Hepatocyte (in vitro differentiated cells): ENCODE measurements around the gene REST. TPM values are rescaled to one million over a fixed set of nuclear protein-coding genes. Genes with fewer than 3 reads are reported as not detected.
A peak's percentile ranks its signal among the peaks of the same experiment; 100 is the strongest.

Experiments used
- DNase-seq: peaks from one replicate; pipeline ENCODE4 v3.0.0-alpha.2; 2016; ENCODE audit warnings: low spot score
- H2AFZ ChIP-seq: fragments of 200-600 bp; sonication (generic); 2 replicates; pipeline ENCODE4 v1.6.0; 2016; ENCODE audit warnings: antibody characterized with exemption, mild to moderate bottlenecking
- H3K27ac ChIP-seq: fragments of 200-600 bp; sonication (generic); 2 replicates; pipeline ENCODE4 v1.5.1; 2016; ENCODE audit warnings: mild to moderate bottlenecking
- H3K27me3 ChIP-seq: fragments of 200-600 bp; sonication (generic); 2 replicates; pipeline ENCODE4 v1.6.1; 2016
- H3K36me3 ChIP-seq: fragments of 200-600 bp; sonication (generic); replicated peaks from 2 replicates; pipeline ENCODE4 v1.5.1; 2016; ENCODE audit warnings: low read depth; ENCODE audit not compliant: insufficient read depth
- H3K4me1 ChIP-seq: fragments of 200-600 bp; sonication (generic); 2 replicates; pipeline ENCODE4 v1.5.1; 2016; ENCODE audit warnings: mild to moderate bottlenecking, moderate library complexity; ENCODE audit not compliant: insufficient read depth
- H3K4me2 ChIP-seq: fragments of 200-600 bp; sonication (generic); 2 replicates; pipeline ENCODE4 v1.6.0; 2016
- H3K4me3 ChIP-seq: fragments of 200-600 bp; sonication (generic); 2 replicates; pipeline ENCODE4 v1.5.1; 2016; ENCODE audit warnings: mild to moderate bottlenecking
- H3K79me2 ChIP-seq: fragments of 200-600 bp; sonication (generic); 2 replicates; pipeline ENCODE4 v1.6.0; 2017; ENCODE audit warnings: mild to moderate bottlenecking
- H3K9me2 ChIP-seq: fragments of 200-600 bp; sonication (generic); replicated peaks from 2 replicates; pipeline ENCODE4 v1.6.0; 2017; ENCODE audit warnings: mild to moderate bottlenecking; ENCODE audit not compliant: insufficient read depth
- H3K9me3 ChIP-seq: fragments of 200-600 bp; sonication (generic); 2 replicates; pipeline ENCODE4 v1.5.1; 2016; ENCODE audit warnings: low read depth, mild to moderate bottlenecking
- H4K20me1 ChIP-seq: fragments of 200-600 bp; sonication (generic); 2 replicates; pipeline ENCODE4 v1.6.0; 2016; ENCODE audit warnings: mild to moderate bottlenecking; ENCODE audit not compliant: insufficient read depth, poor library complexity, severe bottlenecking
- EZH2 ChIP-seq: fragments of 200-600 bp; sonication (generic); IDR thresholded peaks from 2 replicates; pipeline ENCODE4 v1.6.1; 2016; ENCODE audit warnings: antibody characterized with exemption, mild to moderate bottlenecking, borderline replicate concordance
- EZH2phosphoT487 ChIP-seq: fragments of 200-600 bp; sonication (generic); IDR thresholded peaks from one replicate; pipeline ENCODE4 v1.6.1; 2018; ENCODE audit warnings: antibody characterized with exemption, mild to moderate bottlenecking, low read depth, moderate library complexity; ENCODE audit not compliant: unreplicated experiment, severe bottlenecking
- WGBS: methylation state at CpG from one replicate; pipeline ENCODE4 v1.1.6; 2016; ENCODE audit warnings: low lambda C conversion rate; ENCODE audit errors: missing lambda C conversion rate; 5-methylcytosine and 5-hydroxymethylcytosine counted together
- polyA plus RNA-seq: library from polyadenylated mRNA; unstranded; fragments of >200 nt; fragmentation: Nextera tagmentation; extraction: Ambion mirVana; gene quantifications from 2 replicates; pipeline ENCODE4 v1.2.1, GENCODE V29; 2016
- total RNA-seq: library from RNA; depleted of rRNA; stranded (reverse); fragments of >200 nt; gene quantifications from 2 replicates; pipeline ENCODE4 v1.2.3, GENCODE V29; 2014
- TF ChIP-seq, protein P1 (sequence below): fragments of 200-600 bp; sonication (generic); IDR thresholded peaks from 2 replicates; pipeline ENCODE4 v1.5.1; 2016; ENCODE audit warnings: antibody characterized with exemption, mild to moderate bottlenecking; ENCODE audit not compliant: poor library complexity

The REST gene
- total and polyA plus RNA-seq, 2 experiments from 2014 or later, result 50.5 to 64.0 TPM

DNA sequence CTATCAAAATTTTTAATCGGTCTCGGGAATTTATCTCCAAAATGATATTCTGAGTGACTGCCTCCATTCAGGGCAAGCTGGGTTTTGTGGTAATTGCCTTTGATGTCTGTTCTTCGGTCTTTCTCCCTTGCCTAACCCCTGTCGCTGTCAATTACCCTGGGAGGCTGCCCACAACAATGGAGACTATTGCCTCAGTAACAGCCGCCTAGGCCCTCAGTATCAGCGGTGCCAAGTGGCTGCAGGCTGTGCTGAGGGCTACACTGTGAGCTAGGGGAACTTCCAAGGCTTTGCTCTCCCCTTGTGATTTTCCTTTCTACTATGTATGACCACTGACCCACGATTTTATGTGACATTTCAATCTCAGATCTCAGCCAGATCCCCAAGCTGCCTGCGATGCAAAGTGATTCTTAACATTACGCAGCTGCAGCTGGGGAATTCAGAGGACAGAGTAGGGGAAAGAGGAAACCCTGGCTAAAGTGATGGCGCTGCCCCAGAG is 36.3 kb upstream of the REST start:
- Histone ChIP-seq H3K4me3 (no peak overlapping the region), H3K36me3 (no peaks in the 10 kb centered on the region), H3K79me2 (no peaks in the 10 kb centered on the region), H3K9me3 (no peaks in the 10 kb centered on the region), H2AFZ (no peak overlapping the region), H3K4me1 (peaks cover 5% of the 10 kb centered on the region), H4K20me1 (no peaks in the 10 kb centered on the region), H3K27me3 (no peaks in the 10 kb centered on the region), H3K4me2 (peak overlapping the region; percentile 70), H3K9me2 (no peaks in the 10 kb centered on the region), H3K27ac (peak overlapping the region; percentile 90)
- TF ChIP-seq, protein P1, sequence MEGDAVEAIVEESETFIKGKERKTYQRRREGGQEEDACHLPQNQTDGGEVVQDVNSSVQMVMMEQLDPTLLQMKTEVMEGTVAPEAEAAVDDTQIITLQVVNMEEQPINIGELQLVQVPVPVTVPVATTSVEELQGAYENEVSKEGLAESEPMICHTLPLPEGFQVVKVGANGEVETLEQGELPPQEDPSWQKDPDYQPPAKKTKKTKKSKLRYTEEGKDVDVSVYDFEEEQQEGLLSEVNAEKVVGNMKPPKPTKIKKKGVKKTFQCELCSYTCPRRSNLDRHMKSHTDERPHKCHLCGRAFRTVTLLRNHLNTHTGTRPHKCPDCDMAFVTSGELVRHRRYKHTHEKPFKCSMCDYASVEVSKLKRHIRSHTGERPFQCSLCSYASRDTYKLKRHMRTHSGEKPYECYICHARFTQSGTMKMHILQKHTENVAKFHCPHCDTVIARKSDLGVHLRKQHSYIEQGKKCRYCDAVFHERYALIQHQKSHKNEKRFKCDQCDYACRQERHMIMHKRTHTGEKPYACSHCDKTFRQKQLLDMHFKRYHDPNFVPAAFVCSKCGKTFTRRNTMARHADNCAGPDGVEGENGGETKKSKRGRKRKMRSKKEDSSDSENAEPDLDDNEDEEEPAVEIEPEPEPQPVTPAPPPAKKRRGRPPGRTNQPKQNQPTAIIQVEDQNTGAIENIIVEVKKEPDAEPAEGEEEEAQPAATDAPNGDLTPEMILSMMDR, result no peak
- WGBS, result 45% methylated on average over 10 of the region's 10 CpGs
- peak; percentile 11 for DNase-seq

DNA sequence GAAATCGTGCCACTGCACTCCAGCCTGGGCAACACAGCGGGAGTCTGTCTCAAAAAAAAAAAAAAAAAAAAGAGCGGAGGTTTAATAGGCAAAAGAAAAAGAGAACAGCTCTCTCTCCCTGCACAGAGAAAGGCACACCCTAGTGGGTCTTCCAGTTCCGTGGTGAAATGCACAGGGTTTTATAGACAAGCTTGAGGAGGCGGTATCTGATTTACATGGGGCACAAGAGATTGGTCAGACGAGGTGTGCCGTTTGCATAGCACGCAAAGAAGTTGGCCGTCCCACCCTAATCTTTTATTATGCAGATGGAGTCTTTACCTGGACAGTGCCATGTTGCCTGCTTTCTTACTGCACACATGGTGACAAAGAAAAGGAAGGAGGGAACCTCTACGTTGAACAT is 33.5 kb upstream of the REST start:
- no peaks in the 10 kb centered on the region for H4K20me1 ChIP-seq
- H3K79me2 ChIP-seq, result no peaks in the 10 kb centered on the region
- no peak overlapping the region for H3K4me2 ChIP-seq
- DNase-seq, result no peak
- H3K9me2 ChIP-seq, result no peaks in the 10 kb centered on the region
- WGBS, result 70% methylated on average over 10 of the region's 10 CpGs
- H3K9me3 ChIP-seq, result no peaks in the 10 kb centered on the region
- no peak overlapping the region for H2AFZ ChIP-seq
- H3K4me1 ChIP-seq, result peaks cover 5% of the 10 kb centered on the region
- H3K36me3 ChIP-seq, result no peaks in the 10 kb centered on the region
- no peaks in the 10 kb centered on the region for H3K27me3 ChIP-seq
- no peak overlapping the region for H3K27ac ChIP-seq
- no peak overlapping the region for H3K4me3 ChIP-seq
- no peak for TF ChIP-seq EZH2
- TF ChIP-seq EZH2phosphoT487, result no peak
- TF ChIP-seq, protein P1, result no peak

DNA sequence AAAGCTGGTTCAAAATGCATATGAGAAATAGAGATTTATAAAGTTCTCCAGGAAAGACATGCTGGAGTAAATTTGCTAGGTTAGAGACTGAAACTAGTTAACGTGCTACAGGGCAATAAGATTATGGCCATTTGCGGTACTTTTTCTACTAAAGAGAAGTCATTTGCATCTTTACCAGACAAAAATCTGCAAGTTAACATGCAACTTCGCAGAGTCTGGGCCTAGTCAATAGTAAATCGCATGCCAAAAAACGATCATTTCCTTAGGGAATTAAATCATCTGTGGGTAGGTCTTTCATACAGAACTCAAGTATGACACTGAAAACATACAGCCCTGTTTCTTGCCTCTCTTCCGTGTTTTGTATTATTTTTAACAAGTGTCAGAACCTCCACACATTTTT is 32.8 kb upstream of the REST start:
- no peak for TF ChIP-seq EZH2phosphoT487
- no peak for TF ChIP-seq EZH2
- TF ChIP-seq, protein P1, result no peak
- Histone ChIP-seq H3K9me2 (no peaks in the 10 kb centered on the region), H4K20me1 (no peaks in the 10 kb centered on the region), H2AFZ (no peak overlapping the region), H3K9me3 (no peaks in the 10 kb centered on the region), H3K27me3 (no peaks in the 10 kb centered on the region), H3K36me3 (no peaks in the 10 kb centered on the region), H3K27ac (no peak overlapping the region), H3K79me2 (no peaks in the 10 kb centered on the region), H3K4me3 (no peak overlapping the region), H3K4me1 (peaks cover 5% of the 10 kb centered on the region), H3K4me2 (no peak overlapping the region)
- WGBS, result 83% methylated on average over 6 of the region's 6 CpGs
- no peak for DNase-seq

- H3K36me3 ChIP-seq, result no peaks in the 10 kb centered on the region
- H3K4me2 ChIP-seq, result no peak overlapping the region
- TF ChIP-seq, protein P1, result no peak
- no peak for TF ChIP-seq EZH2
- no peak for TF ChIP-seq EZH2phosphoT487
- H3K27me3 ChIP-seq, result no peaks in the 10 kb centered on the region
- H4K20me1 ChIP-seq, result no peaks in the 10 kb centered on the region
- no peak overlapping the region for H3K4me3 ChIP-seq
- no peak overlapping the region for H2AFZ ChIP-seq
- no peak overlapping the region for H3K27ac ChIP-seq
- no peak for DNase-seq
- no peaks in the 10 kb centered on the region for H3K79me2 ChIP-seq
- no peaks in the 10 kb centered on the region for H3K9me3 ChIP-seq
- no peaks in the 10 kb centered on the region for H3K9me2 ChIP-seq
- WGBS, result 92% methylated on average over 4 of the region's 4 CpGs
- peaks cover 5% of the 10 kb centered on the region for H3K4me1 ChIP-seq
These were observed 31.4 kb upstream of the REST start for GRCh38 chr4:56876264-56876663.
